HCT116 (cell line): ENCODE measurements around the gene CDH13. TPM values are rescaled to one million over a fixed set of nuclear protein-coding genes. Genes with fewer than 3 reads are reported as not detected.

Experiments
- ATAC-seq: fragments of 200-7000 bp; cut with Tn5 transposase; 2 replicates; pipeline ENCODE4 v1.9.1; 2020; ENCODE audit warnings: mild to moderate bottlenecking, moderate library complexity
- BruUV-seq: library from RNA; stranded (reverse); fragments of 400-500 nt; replicated peaks from 2 replicates; lab custom pipeline; 2021; lab: Mats Ljungman, UMichigan
- CTCF ChIA-PET: fragments of 300-600 bp; sonication (Branson Sonifier 250); formaldehyde crosslinking; loops from one replicate; lab custom pipeline; 2021; ENCODE audit warnings: antibody characterized with exemption; lab: Charles Lee
- POLR2A ChIA-PET: fragments of 300-600, 350-600 bp; sonication (Branson Sonifier 250); formaldehyde crosslinking; loops from one replicate; lab custom pipeline; 2021; ENCODE audit warnings: antibody characterized with exemption; lab: Charles Lee
- RAD21 ChIA-PET, 2 experiments: fragments of 300-600 bp; sonication (Branson Sonifier 250); formaldehyde crosslinking; loops; one replicate each; lab custom pipeline; 2023; ENCODE audit warnings: low total read pairs in 2 of 2; ENCODE audit not compliant: uncharacterized antibody in 2 of 2, unreplicated experiment in 2 of 2, low non-redundant PET in 1 of 2; lab: Charles Lee
- DNase-seq: peaks from one replicate; pipeline ENCODE4 v3.0.0-alpha.2; 2010; ENCODE audit warnings: low read depth, low spot score
- H2AFZ ChIP-seq: fragments of 200-600 bp; shearing (Covaris generic), sonication (generic); 2 replicates; pipeline ENCODE4 v1.6.1; 2017; ENCODE audit warnings: low read depth, mixed run types, mixed read lengths, antibody characterized with exemption, low read length; ENCODE audit not compliant: poor library complexity, severe bottlenecking
- H3K27ac ChIP-seq: 2 replicates; pipeline ENCODE4 v1.5.1; 2012; ENCODE audit warnings: low read depth, low read length
- H3K27me3 ChIP-seq: fragments of 200-600 bp; sonication (generic); 2 replicates; pipeline ENCODE4 v1.6.1; 2016; ENCODE audit warnings: mixed run types, low read length, mixed read lengths; ENCODE audit not compliant: insufficient read depth
- H3K36me3 ChIP-seq, 2 experiments: fragments of 200-500 bp in 1 of 2; fragments of 200-600 bp in 1 of 2; sonication (Bioruptor generic) in 1 of 2; sonication (generic) in 1 of 2; 2 replicates each; pipeline versions ENCODE4 v1.5.1 to v1.6.1; 2014 to 2016; ENCODE audit warnings: low read length in 2 of 2, inconsistent platforms in 1 of 2, mixed read lengths in 1 of 2, mixed run types in 1 of 2; ENCODE audit not compliant: insufficient read depth in 2 of 2, control insufficient read depth in 1 of 2
- H3K4me1 ChIP-seq, 2 experiments: fragments of 200-600 bp in 1 of 2; sonication (generic) in 1 of 2; 2 replicates each; pipeline versions ENCODE4 v1.5.1 to v1.6.1; 2012 to 2017; ENCODE audit warnings: low read length in 2 of 2, inconsistent platforms in 1 of 2, mild to moderate bottlenecking in 1 of 2, mixed read lengths in 1 of 2, mixed run types in 1 of 2, moderate library complexity in 1 of 2; ENCODE audit not compliant: insufficient read depth in 2 of 2, control insufficient read depth in 1 of 2
- H3K4me2 ChIP-seq: fragments of 200-600 bp; sonication (generic); 2 replicates; pipeline ENCODE4 v1.6.1; 2017; ENCODE audit warnings: mixed run types, low read length, mixed read lengths
- H3K4me3 ChIP-seq, 2 experiments: fragments of 200-600 bp in 1 of 2; sonication (generic) in 1 of 2; replicated peaks in 1 of 2; 2 replicates each; pipeline ENCODE4 v1.5.1; 2011 to 2016; ENCODE audit warnings: low read length in 2 of 2, control low read depth in 1 of 2, low read depth in 1 of 2, mild to moderate bottlenecking in 1 of 2, mixed read lengths in 1 of 2, mixed run types in 1 of 2
- H3K79me2 ChIP-seq: fragments of 200-600 bp; sonication (generic); 2 replicates; pipeline ENCODE4 v1.6.1; 2017; ENCODE audit warnings: mild to moderate bottlenecking, mixed run types, low read length, moderate library complexity, mixed read lengths; ENCODE audit not compliant: insufficient read depth
- H3K9ac ChIP-seq: fragments of 200-600 bp; sonication (generic); 2 replicates; pipeline ENCODE4 v1.6.1; 2016; ENCODE audit warnings: low read length, mixed read lengths
- H3K9me2 ChIP-seq: fragments of 200-600 bp; sonication (generic), shearing (Covaris generic); 2 replicates; pipeline ENCODE4 v1.6.1; 2017; ENCODE audit warnings: mixed run types, mild to moderate bottlenecking, moderate library complexity; ENCODE audit not compliant: insufficient read depth
- H3K9me3 ChIP-seq, 2 experiments: fragments of 200-500 bp in 1 of 2; fragments of 200-600 bp in 1 of 2; sonication (Bioruptor generic) in 1 of 2; sonication (generic) in 1 of 2; 2 replicates each; pipeline ENCODE4 v1.6.1; 2014 to 2017; ENCODE audit warnings: low read length in 2 of 2, mixed read lengths in 2 of 2, inconsistent platforms in 1 of 2, low read depth in 1 of 2, mild to moderate bottlenecking in 1 of 2, mixed run types in 1 of 2, moderate library complexity in 1 of 2; ENCODE audit not compliant: control insufficient read depth in 1 of 2, insufficient read depth in 1 of 2
- H4K20me1 ChIP-seq: fragments of 200-600 bp; sonication (generic), shearing (Covaris generic); 2 replicates; pipeline ENCODE4 v1.6.1; 2017; ENCODE audit warnings: mixed run types, mild to moderate bottlenecking, moderate library complexity; ENCODE audit not compliant: insufficient read depth
- CBX3 ChIP-seq: IDR thresholded peaks from 2 replicates; pipeline ENCODE4 v1.6.1; 2012; ENCODE audit warnings: low read depth
- CEBPB ChIP-seq: IDR thresholded peaks from 2 replicates; pipeline ENCODE4 v1.6.1; 2012; ENCODE audit warnings: low read depth
- EGR1 ChIP-seq: IDR thresholded peaks from 2 replicates; pipeline ENCODE4 v1.6.1; 2012; ENCODE audit warnings: low read depth
- ELF1 ChIP-seq: IDR thresholded peaks from 2 replicates; pipeline ENCODE4 v1.6.1; 2012; ENCODE audit warnings: low read depth, borderline replicate concordance
- EZH2 ChIP-seq: fragments of 200-600 bp; sonication (generic); IDR thresholded peaks from 2 replicates; pipeline ENCODE4 v1.6.1; 2017; ENCODE audit warnings: antibody characterized with exemption, mixed run types
- EZH2phosphoT487 ChIP-seq: fragments of 200-600 bp; IDR thresholded peaks from 2 replicates; pipeline ENCODE4 v1.6.1; 2018; ENCODE audit warnings: antibody characterized with exemption, borderline replicate concordance
- FOSL1 ChIP-seq: IDR thresholded peaks from 2 replicates; pipeline ENCODE4 v1.6.1; 2012; ENCODE audit warnings: low read depth
- POLR2AphosphoS5 ChIP-seq: IDR thresholded peaks from 2 replicates; pipeline ENCODE4 v1.6.1; 2011; ENCODE audit warnings: mild to moderate bottlenecking, low read depth, low read length, moderate library complexity
- RAD21 ChIP-seq: IDR thresholded peaks from 2 replicates; pipeline ENCODE4 v1.6.1; 2012; ENCODE audit warnings: low read depth, mild to moderate bottlenecking
- REST ChIP-seq: IDR thresholded peaks from 2 replicates; pipeline ENCODE4 v1.6.1; 2012; ENCODE audit warnings: low read depth
- SP1 ChIP-seq: IDR thresholded peaks from 2 replicates; pipeline ENCODE4 v1.6.1; 2012; ENCODE audit warnings: low read depth
- TCF7L2 ChIP-seq: IDR thresholded peaks from 2 replicates; pipeline ENCODE4 v1.7.0; 2011; ENCODE audit warnings: borderline replicate concordance, inconsistent platforms; ENCODE audit not compliant: insufficient read depth, insufficient read length; ENCODE audit errors: extremely low read depth
- YY1 ChIP-seq: IDR thresholded peaks from 2 replicates; pipeline ENCODE4 v1.6.1; 2011; ENCODE audit warnings: low read length, low read depth, moderate library complexity, mild to moderate bottlenecking; ENCODE audit not compliant: insufficient replicate concordance; ENCODE audit errors: extremely low read depth
- ZFX ChIP-seq: fragments of 450-650 bp; IDR thresholded peaks from 2 replicates; pipeline ENCODE4 v1.6.1; 2017
- ZNF274 ChIP-seq: fragments of 200-500 bp; sonication (Bioruptor generic); IDR thresholded peaks from 2 replicates; pipeline ENCODE4 v1.6.1; 2014; ENCODE audit warnings: mild to moderate bottlenecking, low read depth, low read length, inconsistent platforms
- intact Hi-C: fragments of 100-400 bp; cut with micrococcal nuclease; formaldehyde crosslinking; loops from 2 replicates; pipeline ENCODE4 v1.10.0; 2022
- total RNA-seq: library from RNA; stranded (reverse); gene quantifications from one replicate; pipeline ENCODE4 v1.2.1, GENCODE V29; 2021; ENCODE audit not compliant: unreplicated experiment
- TF ChIP-seq, protein P1 (sequence below): IDR thresholded peaks from 2 replicates; pipeline ENCODE4 v1.6.1; 2011; ENCODE audit warnings: mild to moderate bottlenecking, low read length, moderate library complexity; ENCODE audit not compliant: insufficient replicate concordance; ENCODE audit errors: extremely low read depth

Gene CDH13
- total RNA-seq, 1 experiment from 2014 or later: not detected

DNA sequence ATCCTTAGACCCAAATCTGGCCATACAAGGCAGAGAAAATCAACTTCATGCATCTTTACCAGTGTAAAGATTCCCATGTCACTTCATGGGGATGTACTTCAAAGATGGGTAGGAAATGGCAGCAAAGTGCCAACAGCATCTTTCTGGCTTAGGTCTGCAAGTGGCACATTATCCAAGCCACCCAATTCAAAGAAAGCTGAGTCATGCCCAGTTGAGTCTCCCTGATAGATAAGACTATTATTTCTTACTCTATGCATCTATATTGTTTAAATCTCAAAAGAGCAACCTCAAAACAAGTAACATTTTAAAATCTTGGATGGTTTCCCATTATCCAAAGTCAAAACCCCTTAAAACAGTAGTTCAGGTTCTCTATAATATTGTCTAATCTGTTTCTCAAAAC, 1119.8 kb downstream of the CDH13 start:
- ChIA-PET RAD21 (no interaction called here), CTCF (no interaction called here), POLR2A (no interaction called here)
- intact Hi-C loops: no loop called here
- no peak overlapping the region for H3K27ac ChIP-seq
- no peaks in the 10 kb centered on the region for H3K9me3 ChIP-seq
- no peak overlapping the region for H3K4me2 ChIP-seq
- H3K36me3 ChIP-seq: no peaks in the 10 kb centered on the region
- H3K4me1 ChIP-seq: peaks cover 0 to 6% of the 10 kb centered on the region in 2 experiments; a peak in 1 of 4 replicates
- H3K9me2 ChIP-seq: no peaks in the 10 kb centered on the region
- no peak overlapping the region for H3K9ac ChIP-seq
- no peaks in the 10 kb centered on the region for H4K20me1 ChIP-seq
- H2AFZ ChIP-seq: no peak overlapping the region
- 0 out of 2 replicates have a peak, but pooled peaks cover 7% of the 10 kb centered on the region for H3K27me3 ChIP-seq
- no peaks in the 10 kb centered on the region for H3K79me2 ChIP-seq
- DNase-seq: no peak
- no peak overlapping the region for H3K4me3 ChIP-seq
- TF ChIP-seq EZH2: no peak
- no peak for ATAC-seq
- no TSS peak for BruUV-seq

GRCh38 chr16:83747936-83748335, 1121.2 kb downstream of the CDH13 start:
- ATAC-seq: no peak
- Histone ChIP-seq H3K9me3 (no peaks in the 10 kb centered on the region), H3K9ac (no peak overlapping the region), H3K27ac (no peak overlapping the region), H3K9me2 (no peaks in the 10 kb centered on the region), H2AFZ (no peak overlapping the region), H4K20me1 (no peaks in the 10 kb centered on the region), H3K4me3 (no peak overlapping the region), H3K79me2 (no peaks in the 10 kb centered on the region), H3K27me3 (peaks cover 7% of the 10 kb centered on the region; the same call in 1 of the 2 replicates), H3K4me1 (peaks cover 0 to 6% of the 10 kb centered on the region in 2 experiments; a peak in 1 of 4 replicates), H3K4me2 (no peak overlapping the region)
- ChIA-PET POLR2A (no interaction called here), RAD21 (no interaction called here), CTCF (no interaction called here)
- intact Hi-C loops: no loop called here
- TF ChIP-seq CEBPB (no peak), POLR2AphosphoS5 (no peak), ZNF274 (no peak), RAD21 (no peak), ZFX (no peak), TCF7L2 (no peak), YY1 (no peak), EZH2 (no peak), EGR1 (no peak), SP1 (no peak), CBX3 (no peak), FOSL1 (no peak), ELF1 (no peak), REST (no peak), EZH2phosphoT487 (no peak)
- TF ChIP-seq, protein P1, sequence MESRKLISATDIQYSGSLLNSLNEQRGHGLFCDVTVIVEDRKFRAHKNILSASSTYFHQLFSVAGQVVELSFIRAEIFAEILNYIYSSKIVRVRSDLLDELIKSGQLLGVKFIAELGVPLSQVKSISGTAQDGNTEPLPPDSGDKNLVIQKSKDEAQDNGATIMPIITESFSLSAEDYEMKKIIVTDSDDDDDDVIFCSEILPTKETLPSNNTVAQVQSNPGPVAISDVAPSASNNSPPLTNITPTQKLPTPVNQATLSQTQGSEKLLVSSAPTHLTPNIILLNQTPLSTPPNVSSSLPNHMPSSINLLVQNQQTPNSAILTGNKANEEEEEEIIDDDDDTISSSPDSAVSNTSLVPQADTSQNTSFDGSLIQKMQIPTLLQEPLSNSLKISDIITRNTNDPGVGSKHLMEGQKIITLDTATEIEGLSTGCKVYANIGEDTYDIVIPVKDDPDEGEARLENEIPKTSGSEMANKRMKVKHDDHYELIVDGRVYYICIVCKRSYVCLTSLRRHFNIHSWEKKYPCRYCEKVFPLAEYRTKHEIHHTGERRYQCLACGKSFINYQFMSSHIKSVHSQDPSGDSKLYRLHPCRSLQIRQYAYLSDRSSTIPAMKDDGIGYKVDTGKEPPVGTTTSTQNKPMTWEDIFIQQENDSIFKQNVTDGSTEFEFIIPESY: no peak
- TF ChIP-seq, all 23 proteins: peak for 0
- DNase-seq: no peak
- no peaks in the 10 kb centered on the region for H3K36me3 ChIP-seq
- BruUV-seq: no TSS peak
